Fibroblast of skin of back (primary cell): ENCODE measurements around the gene CDH23.

ENCODE experiments used
- DNase-seq: peaks from one replicate; pipeline ENCODE4 v3.0.0-alpha.2; 2013

Gene CDH23

DNA sequence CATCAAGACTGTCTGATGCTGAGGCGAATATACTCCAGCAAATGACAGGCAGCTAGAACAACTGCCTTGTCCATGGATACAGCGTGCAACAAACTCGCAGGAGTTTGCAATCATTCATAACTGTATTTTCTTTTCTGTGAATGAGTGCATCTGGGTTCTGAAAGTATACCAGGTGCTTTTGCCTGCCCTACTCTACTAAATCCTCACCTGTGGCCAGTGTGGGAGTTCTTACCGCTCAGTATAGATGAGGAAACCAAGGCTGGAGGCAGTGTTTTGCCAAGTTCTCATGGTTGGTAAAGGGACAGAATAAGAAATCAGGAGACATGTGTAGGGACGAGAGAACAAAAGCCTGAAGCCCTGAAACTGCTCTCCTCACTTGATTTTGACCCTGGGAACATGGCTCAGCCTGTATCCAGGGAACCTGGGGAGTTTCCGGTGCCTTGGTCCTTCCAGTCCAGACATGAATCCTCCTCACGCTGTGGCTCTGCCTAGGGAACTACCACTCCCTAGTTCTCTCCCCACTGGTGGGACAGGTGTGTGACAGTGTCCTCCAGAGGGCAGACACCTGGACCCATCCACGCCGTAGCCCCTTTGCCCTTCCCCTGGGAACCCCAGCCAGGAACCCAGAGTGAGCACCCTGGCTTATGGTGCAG lies 142.0 kb downstream of the CDH23 start:
- DNase-seq = no peak

DNA sequence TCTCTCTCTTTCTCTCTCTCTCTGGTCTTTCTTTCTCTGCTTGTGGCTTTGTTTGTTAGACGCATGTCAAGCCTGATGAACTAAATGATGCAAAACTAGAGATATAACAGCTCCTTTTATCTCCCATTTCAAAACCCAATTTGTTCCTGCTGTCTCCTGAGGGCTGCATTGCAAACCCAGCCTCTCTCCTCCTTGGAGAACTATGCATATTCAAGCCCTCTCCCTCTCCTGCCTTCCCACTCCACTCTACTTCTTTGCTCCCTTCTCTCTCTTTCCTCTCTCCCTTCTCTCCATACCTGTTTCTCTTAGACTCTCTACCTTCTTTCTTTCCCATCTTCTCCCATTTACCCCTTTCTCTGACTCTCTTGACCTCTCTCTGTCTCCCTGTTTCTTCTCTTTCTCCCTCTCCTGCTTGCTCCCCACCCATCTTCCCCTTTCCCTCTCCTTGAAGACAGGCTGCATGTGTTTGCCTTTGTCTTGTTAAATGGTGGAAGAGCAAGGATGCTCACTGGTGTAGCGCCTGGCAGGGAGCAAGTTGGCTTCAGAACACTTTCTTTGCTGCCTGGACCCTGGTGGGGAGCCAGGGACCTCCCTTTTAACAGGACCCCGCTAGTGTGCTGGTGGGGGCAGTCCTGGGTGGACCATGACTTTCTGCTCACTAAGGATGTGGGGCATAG lies 142.9 kb downstream of the CDH23 start:
- no peak for DNase-seq

DNA sequence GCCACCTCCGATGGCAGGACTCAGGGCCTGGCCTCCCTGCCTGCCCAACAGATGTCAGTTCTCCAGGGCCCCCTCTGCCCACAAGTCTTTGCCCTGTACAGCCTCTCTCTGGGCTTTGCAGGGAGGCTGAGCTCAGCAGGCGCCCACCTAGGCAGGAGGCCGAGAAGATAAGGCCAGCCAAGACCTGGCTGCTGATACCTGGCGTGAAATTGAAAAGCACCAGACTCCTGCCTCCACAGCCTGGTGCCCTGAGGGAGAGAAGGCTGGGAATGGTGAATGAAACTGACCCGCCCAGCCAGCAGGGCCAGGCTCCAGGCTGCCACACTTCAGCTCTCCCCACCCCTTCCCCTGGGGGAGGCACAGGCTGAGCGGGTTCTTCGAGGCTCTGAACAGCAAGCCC lies 145.8 kb downstream of the CDH23 start:
- no peak for DNase-seq

DNA sequence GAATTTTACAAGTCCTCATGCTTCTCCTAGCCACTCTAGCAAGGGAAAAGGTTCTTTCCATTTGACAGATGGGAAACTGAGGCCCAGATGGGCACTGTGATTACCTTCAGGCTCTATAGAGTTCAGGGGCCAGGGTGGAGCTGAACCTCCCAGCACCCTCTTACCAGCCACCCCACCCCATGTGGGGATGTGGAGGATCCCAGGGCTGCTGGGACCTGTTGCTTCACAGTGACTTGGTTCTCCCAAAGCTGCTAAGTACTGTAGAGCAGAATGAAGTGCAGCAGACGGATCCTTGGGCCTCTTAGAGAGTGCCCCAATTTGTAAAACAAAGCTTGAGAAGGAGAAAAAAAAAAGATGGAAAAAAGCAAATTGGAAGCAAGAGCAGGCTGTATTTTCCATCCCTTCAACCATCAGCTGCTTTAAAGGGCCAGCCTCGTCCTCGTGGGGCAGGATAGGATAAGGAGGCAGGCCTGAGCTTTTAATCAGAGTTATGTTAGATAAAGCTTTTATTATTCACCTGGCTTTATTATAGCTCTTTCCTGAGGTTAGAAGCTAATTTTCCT lies 147.0 kb downstream of the CDH23 start:
- no peak for DNase-seq

DNA sequence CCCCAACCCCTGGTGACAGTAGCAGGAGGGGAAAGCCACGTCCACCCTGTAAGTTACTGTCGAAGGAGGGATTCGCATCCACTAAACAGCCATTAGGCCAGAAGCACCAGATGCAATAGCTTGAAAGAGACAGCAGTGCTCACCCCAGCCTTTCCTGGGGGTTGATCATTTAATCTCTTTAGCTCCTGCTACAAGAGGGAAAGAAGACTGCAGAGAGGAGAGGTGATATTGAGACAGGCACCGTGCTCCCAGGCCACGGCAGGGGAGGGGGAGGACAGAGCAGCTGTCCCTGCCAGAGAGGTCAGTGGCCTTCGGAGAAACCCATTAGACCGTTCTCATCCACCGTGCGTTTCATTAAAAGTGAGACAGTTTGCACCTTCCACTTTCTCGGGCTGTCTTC lies 148.3 kb downstream of the CDH23 start:
- DNase-seq = no peak

DNA sequence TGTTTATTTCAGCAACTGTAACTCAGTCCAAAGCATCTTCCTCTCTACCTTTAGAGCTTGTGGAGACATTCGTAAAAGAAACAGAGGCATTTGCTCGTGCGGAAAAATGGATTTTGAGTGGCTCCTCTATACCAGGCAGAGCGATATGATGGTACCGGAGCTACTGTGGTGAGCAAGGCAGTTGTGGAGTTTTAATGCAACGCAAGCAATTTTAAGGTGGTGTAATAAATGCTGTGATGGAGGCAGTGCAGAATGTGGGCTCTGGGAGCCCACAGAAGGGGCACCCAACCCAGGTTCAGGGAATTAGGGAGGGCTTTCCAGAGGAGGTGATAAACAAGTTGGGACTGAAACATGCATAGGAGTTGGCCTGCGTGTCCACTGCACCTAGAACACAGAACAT lies 149.5 kb downstream of the CDH23 start:
- DNase-seq = no peak

DNA sequence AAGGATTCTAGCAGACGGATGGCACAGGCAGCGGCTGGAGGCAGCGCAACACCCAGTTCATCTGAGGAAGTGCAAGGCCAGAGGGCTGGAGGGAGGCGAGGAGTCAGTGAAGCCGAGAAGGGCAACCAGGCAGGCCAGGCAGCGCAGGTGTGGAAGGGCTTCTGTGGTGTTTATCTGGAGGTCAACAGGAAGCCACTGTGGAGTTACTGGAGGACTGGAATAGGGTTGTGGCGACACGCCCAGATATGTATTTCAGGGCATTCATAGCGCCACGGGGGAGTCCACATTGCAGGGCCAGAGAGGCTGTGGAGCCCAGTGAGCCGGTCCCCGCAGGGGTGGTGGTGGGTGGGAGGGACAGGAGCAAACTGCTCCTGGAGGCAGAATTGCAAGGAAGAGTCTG lies 150.6 kb downstream of the CDH23 start:
- no peak for DNase-seq

DNA sequence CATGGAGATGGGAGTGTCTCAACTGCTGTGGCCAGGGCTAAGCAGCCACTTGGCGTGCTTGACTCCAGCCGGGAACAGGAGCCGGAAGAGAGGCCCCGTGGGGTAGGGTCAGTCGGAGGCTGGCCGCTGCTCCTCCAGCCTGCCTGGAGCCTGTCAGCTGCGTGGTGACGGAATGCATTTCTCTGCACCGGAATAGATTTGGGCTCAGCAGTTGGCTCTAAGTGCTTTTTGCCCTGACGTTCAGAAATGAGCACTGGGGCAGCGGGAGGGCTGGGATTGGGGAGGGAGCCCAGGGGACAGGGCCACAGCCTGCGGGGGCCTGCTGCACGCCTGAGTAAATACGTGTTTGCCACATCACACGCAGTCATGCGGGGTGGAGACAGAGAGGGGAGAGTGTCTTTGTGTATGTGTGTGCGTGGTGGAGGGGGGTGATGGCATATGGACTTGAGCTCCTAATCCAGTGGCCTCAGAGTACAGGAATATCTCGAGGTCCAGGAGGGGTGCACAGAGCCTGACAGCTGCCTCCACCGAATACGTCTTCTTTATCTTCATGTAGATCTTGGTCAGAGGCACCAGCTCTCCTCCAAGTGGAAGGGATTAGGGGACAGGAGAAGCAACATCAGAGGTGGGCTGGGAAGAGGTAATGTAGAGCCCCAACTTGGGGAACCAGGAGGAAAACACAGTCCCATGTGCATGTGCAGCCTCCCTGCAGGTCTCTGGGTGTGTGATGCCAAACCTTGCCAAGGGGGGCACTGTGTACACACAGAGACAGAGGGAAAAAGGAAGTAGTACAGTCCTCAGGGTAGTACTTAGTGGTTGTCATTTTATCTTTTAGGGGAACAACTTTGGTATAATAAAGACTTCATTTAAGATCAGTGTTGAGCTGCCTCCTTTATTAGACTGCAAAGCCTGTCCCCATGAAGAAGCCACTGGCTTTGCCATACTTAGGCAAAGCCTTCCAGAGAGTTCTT lies 151.4 kb downstream of the CDH23 start:
- peak; percentile 45 for DNase-seq

DNA sequence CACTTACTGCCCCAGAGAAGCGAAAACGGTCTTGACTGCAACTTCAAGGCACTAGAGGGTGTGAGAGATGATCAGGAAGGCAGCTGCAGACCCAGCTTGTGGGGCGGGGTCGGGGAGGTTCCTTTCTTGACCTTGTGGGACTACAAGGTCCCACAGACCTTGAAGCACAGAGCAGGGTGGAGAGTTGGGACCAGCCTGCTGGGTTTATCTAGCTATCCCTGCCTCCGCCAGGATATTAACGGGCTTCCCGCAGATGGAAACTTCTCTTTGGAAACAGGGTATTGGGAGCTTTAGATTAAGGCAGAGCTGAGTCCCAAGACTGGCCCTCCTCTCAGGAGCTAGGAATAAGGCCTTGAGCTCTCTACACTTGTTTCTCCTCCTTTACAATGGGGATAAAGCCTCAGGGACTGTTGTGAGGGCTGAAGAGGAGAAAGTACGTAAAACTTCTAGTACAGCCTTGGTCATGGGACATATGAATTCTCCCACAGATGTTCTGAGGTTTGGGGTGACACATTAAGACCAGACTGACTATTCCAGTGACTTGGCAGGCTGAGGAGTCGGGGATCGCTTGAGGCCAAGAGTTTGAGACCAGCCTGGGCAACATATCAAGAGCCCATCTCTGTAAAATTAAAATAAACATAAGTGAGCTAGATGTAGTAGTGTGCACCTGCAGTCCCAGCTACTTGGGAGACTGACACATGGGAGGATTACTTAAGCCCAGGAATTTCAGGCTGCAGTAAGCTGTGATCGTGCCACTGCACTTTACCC lies 153.2 kb downstream of the CDH23 start:
- no peak for DNase-seq

DNA sequence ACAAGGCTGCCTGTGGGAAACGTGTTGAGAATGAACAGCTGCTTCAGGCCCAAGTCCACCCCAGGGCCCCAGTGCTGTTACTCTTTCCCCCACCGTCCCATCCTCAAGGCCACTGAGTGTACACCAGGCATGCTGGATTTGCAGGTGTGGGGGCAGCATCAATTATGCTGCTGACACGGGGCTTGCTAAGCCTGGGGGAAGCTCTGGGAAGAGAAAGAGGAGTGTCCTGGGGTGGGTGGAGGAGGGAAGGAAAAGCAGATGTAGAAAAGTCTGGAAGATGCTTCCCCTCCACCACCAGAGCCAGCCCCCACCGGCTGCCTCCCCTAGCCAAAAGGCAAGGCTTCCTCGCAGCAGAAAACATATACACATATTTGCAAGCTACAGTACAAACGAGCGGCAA lies 153.9 kb downstream of the CDH23 start:
- no peak for DNase-seq

DNA sequence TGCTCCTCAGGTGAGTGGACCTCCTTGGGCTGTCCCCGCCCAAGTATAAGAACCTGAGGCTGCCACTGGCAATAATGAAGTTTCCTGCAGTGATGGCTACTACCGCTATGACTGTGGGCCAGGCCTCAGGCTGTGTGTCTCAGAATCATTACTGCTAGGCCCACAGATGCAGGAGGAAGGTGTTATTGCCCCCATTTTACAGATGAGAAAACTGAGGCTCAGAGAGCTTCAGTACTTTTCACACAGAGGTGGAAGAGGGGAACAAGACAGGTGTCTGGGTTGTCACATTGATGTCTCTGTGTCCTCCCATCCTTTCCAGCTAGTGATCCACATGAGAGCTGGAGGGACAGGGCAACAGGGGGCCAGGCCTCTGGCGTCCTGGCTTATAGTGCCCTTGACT lies 155.2 kb downstream of the CDH23 start:
- no peak for DNase-seq

DNA sequence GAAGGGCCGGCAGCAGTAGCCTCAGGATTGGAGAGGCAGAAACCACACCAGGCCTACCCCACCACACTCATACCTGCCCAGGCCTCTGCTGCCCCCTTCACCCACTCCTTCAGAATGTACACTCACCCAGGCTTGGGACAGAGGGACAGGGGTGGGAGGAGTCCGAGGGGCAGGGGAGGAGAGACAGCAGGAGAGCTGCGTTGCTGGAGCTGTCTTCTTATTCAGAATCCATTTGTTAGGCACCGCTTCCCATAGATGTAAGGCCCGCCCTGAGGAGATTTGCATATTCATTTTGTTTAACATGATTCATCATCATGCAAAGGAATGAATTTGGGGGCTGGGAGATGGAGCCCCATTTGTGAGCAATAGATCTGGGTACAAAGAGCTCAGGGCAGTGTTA lies 156.7 kb downstream of the CDH23 start:
- no peak for DNase-seq

DNA sequence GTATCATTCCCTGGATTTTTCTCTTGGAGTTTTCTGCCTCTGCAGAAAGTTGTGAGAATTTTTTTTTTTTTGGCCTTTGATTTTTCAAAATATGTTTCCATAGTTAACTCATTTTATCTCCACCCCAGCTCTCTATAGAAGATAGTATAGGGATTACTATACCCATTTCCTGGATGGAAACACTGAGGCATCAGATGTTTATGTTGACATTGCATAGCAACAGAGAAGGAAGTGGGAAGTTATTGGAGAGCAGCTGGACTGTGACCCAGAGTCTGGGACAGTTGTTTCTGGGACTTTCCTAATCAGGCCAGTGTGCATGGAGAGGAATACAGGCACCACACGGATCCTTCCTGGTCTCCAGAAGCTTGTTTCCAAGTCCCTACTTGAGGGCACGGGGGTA lies 158.0 kb downstream of the CDH23 start:
- DNase-seq = no peak

DNA sequence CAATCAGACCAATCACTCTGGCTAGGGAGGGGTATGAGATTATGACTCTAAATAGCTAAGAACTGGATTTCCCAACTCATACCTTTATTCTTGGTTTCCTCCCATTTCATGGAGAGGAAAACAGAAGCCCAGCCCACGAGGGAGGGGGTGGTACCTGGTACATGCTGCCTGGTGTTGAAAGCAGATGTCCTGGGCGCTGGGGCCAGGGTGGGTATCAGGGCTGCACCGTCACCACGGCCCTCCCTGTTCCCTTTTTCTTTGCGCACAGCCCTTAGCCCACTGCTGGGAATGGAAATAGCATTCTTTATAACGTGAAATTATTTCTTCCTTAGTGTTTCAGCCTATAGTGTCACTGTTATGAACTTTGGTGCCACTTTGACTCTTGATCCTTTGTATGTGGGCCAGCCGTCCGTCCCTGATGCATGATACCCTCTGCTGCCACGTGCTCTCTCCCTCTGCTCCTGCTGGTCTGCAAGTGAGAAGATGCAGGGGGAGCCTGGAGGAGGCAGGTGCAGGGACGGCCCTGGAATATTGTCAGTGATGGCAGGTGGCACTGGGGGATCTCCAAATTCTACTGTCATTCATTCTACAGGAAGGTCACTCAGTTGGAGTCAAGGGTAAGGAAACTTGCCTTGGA lies 158.5 kb downstream of the CDH23 start:
- no peak for DNase-seq

DNA sequence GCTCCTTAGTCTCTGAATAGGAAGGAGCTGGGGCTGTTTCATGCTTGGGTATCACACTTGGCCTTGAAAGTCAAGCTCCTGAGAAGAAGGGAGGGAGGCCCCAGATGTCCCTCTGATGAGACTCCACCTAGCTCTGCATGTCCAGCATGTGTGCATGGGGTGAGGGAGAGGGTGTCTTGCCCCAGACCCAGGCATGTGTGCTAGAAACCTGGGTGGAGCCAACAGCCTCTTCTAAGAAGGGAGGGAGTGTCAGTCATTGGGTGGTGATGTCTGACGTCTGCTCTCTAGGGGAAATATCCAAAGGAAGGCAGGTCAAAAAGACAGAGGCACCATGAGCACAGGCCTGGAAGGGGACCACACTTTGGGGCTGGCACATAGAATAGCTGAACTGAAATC lies 159.0 kb downstream of the CDH23 start:
- no peak for DNase-seq

DNA sequence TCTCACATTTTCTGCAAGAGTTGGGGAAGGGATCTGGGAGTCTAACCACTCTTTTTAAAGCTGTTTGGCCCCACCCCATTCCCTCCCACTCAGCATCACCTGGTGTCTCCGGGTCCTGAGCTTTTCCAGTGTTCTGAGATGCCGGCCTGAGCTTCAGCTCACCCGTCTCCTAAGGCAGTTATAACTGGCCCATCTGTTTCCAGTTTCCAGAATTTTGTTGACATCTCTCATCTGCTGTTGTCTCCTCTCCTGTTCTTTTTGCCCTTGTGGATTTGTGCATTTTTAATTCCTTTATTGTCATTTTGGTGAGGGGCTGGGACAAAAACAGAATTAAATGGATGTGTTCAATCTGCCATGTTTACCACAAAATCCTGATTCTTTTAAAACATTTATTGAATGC lies 162.3 kb downstream of the CDH23 start:
- no peak for DNase-seq

DNA sequence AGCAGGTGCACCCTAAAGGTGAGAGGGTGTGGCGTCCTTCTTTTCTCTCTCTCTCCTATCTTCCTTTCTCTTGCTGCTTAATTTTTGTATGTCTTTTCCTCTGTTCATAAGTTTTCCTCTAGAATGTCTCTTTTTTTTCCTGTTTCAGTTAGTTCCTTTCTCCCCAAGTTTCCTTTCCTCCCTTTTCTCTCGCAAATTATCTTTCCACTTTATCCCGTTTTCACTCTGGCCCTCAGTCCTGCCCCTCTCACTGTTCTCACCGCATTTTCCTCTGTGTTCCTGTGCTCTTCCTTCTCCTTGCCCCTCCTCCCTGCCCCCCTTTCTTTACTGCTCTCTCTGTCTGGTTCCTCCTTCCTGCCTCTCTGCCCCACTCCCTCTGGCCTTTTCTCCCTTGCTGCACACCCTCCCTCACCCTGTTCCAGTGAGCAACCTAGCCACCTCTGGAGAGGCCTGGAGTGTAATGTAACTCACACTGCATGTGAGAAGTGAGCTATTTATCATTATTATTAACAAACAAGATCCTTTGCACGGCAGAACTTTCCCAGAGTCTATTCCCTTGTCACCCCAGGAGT lies 164.4 kb downstream of the CDH23 start:
- no peak for DNase-seq

DNA sequence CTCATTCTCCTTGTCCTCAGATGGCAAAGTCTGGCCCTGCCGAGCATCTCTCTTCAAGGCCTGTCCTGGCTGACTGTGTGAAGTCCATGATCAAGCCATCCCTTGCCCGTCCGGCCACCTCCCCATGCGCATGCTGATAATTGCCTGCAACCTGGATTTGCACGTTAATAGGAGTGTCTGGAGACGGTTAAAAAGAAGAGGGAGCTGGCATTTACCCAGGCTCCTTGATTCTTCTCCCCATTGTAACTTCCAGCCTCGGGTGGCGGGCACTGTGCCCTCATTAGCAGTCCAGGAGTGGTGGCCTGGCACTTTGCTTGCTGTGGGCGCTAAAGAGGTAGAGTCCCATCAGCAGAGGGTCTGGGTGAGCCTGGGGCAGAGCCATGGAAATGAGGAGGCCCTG lies 165.5 kb downstream of the CDH23 start:
- no peak for DNase-seq

DNA sequence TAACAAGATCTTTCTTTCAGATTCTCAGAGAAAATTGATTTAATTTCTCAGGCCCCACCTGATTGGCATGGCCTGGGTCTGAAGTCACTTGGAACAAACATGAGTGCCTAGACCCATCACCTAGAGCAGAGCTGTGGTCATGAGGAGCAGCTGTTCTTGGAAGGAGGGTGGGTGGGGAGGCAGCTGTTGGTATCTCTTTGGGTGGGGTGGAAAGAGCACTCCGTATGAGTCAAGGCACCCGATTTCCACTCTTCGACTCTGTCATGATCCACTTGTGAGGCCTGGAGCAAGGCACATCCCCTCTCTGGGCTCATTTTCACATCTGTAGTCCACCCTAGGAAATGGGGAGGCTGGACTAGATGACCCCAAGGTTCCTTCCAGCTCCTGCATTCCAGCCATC lies 166.2 kb downstream of the CDH23 start:
- DNase-seq = no peak

DNA sequence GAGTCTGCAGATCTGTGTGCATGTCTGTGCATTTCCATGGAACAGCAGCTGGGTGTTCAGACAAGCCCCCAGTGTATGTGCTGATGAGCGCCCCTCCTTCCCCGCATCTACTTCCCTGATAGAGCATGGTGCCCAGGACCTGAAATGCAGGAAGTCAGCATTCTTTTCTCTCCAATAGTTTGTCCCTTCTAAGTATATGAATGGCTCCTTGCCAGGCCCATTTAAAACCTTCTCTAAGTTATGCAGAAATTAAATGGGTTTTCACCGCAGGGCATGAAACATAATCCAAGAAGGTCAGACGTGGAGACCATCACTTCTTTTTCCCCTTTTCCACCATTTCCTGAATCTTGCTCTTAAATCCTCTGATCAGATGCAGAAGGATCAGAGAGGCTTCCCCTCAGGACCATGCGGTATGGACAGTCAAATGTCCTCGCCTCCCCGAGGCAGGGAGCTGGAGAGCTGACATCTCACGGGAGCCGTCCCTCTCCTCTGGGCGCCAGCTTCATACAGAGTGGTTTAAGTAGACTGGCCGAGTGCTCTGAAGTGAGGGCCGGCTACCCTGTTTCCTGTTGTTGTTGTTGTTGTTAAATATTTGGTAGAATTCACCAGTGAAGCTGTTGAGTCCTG lies 167.6 kb downstream of the CDH23 start:
- no peak for DNase-seq
